Parathyroid adenoma (tissue), 2 donors: Measurements from ENCODE around the gene TMEM50B.

Experiments used
- H2AFZ ChIP-seq: fragments of 300-600 bp; sonication (generic); one replicate; pipeline ENCODE4 v1.7.0; 2017; ENCODE audit warnings: antibody characterized with exemption, mild to moderate bottlenecking
- H3K27ac ChIP-seq: fragments of 300-600 bp; sonication (generic); one replicate; pipeline ENCODE4 v1.7.0; 2017
- H3K27me3 ChIP-seq: fragments of 300-600 bp; sonication (generic); one replicate; pipeline ENCODE4 v1.7.0; 2017; ENCODE audit warnings: low read length; ENCODE audit not compliant: control insufficient read depth, insufficient read depth
- H3K36me3 ChIP-seq: fragments of 300-600 bp; sonication (generic); one replicate; pipeline ENCODE4 v1.7.0; 2017; ENCODE audit warnings: low read length; ENCODE audit not compliant: control insufficient read depth, insufficient read depth
- H3K4me1 ChIP-seq: fragments of 300-600 bp; sonication (generic); one replicate; pipeline ENCODE4 v1.7.0; 2017; ENCODE audit warnings: control low read depth
- H3K4me2 ChIP-seq: fragments of 300-600 bp; sonication (generic); one replicate; pipeline ENCODE4 v1.7.0; 2017; ENCODE audit warnings: low read length
- H3K4me3 ChIP-seq: fragments of 300-600 bp; sonication (generic); one replicate; pipeline ENCODE4 v1.7.0; 2017; ENCODE audit warnings: low read depth, low read length
- H3K79me2 ChIP-seq: fragments of 300-600 bp; sonication (generic); one replicate; pipeline ENCODE4 v1.7.0; 2017; ENCODE audit warnings: control low read depth
- H3K9ac ChIP-seq: fragments of 300-600 bp; sonication (generic); one replicate; pipeline ENCODE4 v1.7.0; 2017; ENCODE audit warnings: mild to moderate bottlenecking
- H3K9me3 ChIP-seq: fragments of 300-600 bp; sonication (generic); one replicate; pipeline ENCODE4 v1.7.0; 2017; ENCODE audit warnings: low read length; ENCODE audit not compliant: control insufficient read depth
- TF ChIP-seq, protein P1 (sequence below): fragments of 300-600 bp; sonication (generic); IDR thresholded peaks from one replicate; pipeline ENCODE4 v1.7.0; 2017; ENCODE audit warnings: antibody characterized with exemption, mild to moderate bottlenecking
- donor health status: primary hyperparathyroidism.

Gene TMEM50B

GRCh38 chr21:33491373-33492102 lies 11.8 kb upstream of the TMEM50B start, which contains the start of gene DNAJC28:
Gene DNAJC28 (minus strand): TSS chr21:33491716. CDS start chr21:33489393, 2,323 bp downstream.
- Histone ChIP-seq H3K9ac (peak within 1 kb of the TSS; percentile 53), H3K9me3 (no peaks in the 10 kb centered on the region), H3K27me3 (no peaks in the 10 kb centered on the region), H3K4me1 (no peaks in the 10 kb centered on the region), H3K36me3 (no peaks in the 10 kb centered on the region), H3K4me2 (peak within 1 kb of the TSS; percentile 94), H3K4me3 (peak within 1 kb of the TSS; percentile 96), H3K27ac (peak within 1 kb of the TSS; percentile 85), H3K79me2 (no peaks in the 10 kb centered on the region), H2AFZ (peak within 1 kb of the TSS; percentile 93)
- TF ChIP-seq, protein P1, sequence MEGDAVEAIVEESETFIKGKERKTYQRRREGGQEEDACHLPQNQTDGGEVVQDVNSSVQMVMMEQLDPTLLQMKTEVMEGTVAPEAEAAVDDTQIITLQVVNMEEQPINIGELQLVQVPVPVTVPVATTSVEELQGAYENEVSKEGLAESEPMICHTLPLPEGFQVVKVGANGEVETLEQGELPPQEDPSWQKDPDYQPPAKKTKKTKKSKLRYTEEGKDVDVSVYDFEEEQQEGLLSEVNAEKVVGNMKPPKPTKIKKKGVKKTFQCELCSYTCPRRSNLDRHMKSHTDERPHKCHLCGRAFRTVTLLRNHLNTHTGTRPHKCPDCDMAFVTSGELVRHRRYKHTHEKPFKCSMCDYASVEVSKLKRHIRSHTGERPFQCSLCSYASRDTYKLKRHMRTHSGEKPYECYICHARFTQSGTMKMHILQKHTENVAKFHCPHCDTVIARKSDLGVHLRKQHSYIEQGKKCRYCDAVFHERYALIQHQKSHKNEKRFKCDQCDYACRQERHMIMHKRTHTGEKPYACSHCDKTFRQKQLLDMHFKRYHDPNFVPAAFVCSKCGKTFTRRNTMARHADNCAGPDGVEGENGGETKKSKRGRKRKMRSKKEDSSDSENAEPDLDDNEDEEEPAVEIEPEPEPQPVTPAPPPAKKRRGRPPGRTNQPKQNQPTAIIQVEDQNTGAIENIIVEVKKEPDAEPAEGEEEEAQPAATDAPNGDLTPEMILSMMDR, result no peak

DNA sequence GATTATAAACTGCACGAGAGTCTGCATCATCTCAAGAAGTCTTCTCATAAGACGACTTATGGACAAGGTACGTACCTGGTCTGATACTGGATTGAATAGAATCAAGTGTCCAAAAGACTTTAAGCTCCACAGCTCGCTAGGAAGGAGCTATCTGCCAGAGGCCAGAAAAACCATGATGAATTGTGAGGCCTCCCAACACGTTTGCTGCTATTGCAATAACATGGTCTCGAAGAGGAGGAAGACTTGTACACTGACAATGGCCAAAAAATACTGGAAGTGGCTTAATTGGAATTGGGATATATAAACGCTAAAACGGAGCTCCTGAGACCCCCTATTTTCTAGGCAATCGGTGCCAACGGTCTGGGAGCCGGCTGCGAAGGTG lies 11.2 kb upstream of the TMEM50B start:
- no peaks in the 10 kb centered on the region for H3K4me1 ChIP-seq
- peak overlapping the region; percentile 53 for H3K9ac ChIP-seq
- H3K79me2 ChIP-seq, result no peaks in the 10 kb centered on the region
- H3K27me3 ChIP-seq, result no peaks in the 10 kb centered on the region
- H3K27ac ChIP-seq, result peak overlapping the region; percentile 85
- TF ChIP-seq, protein P1, result no peak
- no peaks in the 10 kb centered on the region for H3K36me3 ChIP-seq
- H2AFZ ChIP-seq, result peak overlapping the region; percentile 93
- H3K9me3 ChIP-seq, result no peaks in the 10 kb centered on the region
- H3K4me3 ChIP-seq, result peak overlapping the region; percentile 96
- H3K4me2 ChIP-seq, result peak overlapping the region; percentile 94

GRCh38 chr21:33488936-33489335 lies 9.2 kb upstream of the TMEM50B start:
- no peak overlapping the region for H3K27ac ChIP-seq
- H3K4me2 ChIP-seq, result no peak overlapping the region
- no peaks in the 10 kb centered on the region for H3K9me3 ChIP-seq
- H3K36me3 ChIP-seq, result no peaks in the 10 kb centered on the region
- no peak overlapping the region for H3K9ac ChIP-seq
- no peaks in the 10 kb centered on the region for H3K79me2 ChIP-seq
- no peak overlapping the region for H3K4me3 ChIP-seq
- no peaks in the 10 kb centered on the region for H3K4me1 ChIP-seq
- TF ChIP-seq, protein P1, result no peak
- H3K27me3 ChIP-seq, result no peaks in the 10 kb centered on the region
- no peak overlapping the region for H2AFZ ChIP-seq

DNA sequence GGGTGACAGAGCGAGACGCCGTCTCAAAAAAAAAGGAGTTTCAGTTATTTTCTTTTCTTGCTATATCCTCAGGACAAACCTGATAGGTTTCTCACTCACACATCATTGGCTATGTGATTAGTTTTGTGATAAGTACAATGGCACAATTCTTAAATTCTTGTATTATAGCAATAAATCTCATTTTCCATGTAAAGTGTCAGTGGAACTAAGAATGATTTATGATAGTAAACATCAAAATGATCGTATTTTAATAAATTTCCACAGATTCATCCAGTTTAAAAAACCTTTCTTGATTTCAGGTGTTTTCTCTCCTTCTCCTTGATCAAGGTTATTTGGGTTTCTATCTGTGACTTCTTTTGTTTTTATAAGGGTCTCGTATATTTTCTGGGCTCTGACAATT lies 8.2 kb upstream of the TMEM50B start:
- no peaks in the 10 kb centered on the region for H3K4me1 ChIP-seq
- no peak overlapping the region for H3K4me2 ChIP-seq
- no peaks in the 10 kb centered on the region for H3K79me2 ChIP-seq
- H3K36me3 ChIP-seq, result no peaks in the 10 kb centered on the region
- H3K9ac ChIP-seq, result no peak overlapping the region
- TF ChIP-seq, protein P1, result no peak
- no peak overlapping the region for H3K27ac ChIP-seq
- no peaks in the 10 kb centered on the region for H3K9me3 ChIP-seq
- no peak overlapping the region for H2AFZ ChIP-seq
- no peaks in the 10 kb centered on the region for H3K27me3 ChIP-seq
- no peak overlapping the region for H3K4me3 ChIP-seq
